ENCODE measurements around the gene TOR3A. TPM values are rescaled to one million over a fixed set of nuclear protein-coding genes. Genes with fewer than 3 reads are reported as not detected.

Gene TOR3A
- total RNA-seq, 1 experiment from 2014 or later, result 25.2 TPM

DNA sequence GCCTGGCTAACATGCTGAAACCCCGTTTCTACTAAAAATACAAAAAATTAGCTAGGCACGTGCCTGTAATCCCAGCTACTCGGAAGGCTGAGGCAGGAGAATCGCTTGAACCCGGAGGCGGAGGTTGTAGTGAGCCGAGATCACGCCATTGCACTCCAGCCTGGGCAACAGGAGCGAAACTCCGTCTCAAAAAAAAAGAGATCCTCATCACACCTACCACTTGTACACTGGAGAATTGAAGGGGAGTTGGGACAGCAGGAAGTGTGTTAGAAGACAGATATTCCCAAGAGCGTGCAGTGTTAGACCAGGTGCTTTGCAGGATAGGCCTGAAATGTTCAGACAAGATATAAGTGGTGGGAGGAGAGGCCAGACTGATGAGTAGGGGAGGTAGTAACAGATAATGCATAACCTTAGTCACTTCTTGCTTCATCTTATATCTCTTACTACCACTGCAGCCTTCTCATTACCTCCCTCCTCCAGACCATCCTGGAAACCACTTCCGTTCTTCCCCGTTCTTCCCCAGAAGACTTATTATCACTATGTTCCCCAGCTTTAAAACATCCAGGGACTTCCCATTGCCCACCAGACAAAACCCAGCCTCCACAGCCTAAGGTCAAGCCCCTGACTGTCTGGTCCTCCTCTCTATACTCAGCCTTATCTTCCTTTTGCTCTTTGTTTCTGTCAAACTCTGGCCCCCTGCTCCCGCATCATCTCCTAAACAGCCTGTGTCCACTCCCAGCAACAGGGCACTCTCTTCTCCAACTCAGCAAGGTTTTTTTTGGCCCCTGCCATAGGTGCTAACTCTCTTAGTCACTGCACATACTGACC lies 34.8 kb upstream of the TOR3A start:
- Mint-ChIP-seq H3K27me3 (ENCODE audit: insufficient read depth, unreplicated experiment) (no peaks in the 10 kb centered on the region), H3K27ac (ENCODE audit: unreplicated experiment) (no peak overlapping the region), H3K36me3 (ENCODE audit: insufficient read depth, unreplicated experiment) (peaks cover under 1% of the 10 kb centered on the region), H3K9me3 (ENCODE audit: unreplicated experiment) (no peaks in the 10 kb centered on the region), H3K4me1 (ENCODE audit: low read depth, unreplicated experiment) (no peaks in the 10 kb centered on the region), H3K4me3 (ENCODE audit: unreplicated experiment) (no peak overlapping the region)
- Histone ChIP-seq H3K27me3 (replicated peaks; ENCODE audit: control insufficient read depth, insufficient read depth, low read length) (no peaks in the 10 kb centered on the region), H3K4me1 (no peaks in the 10 kb centered on the region), H3K4me3 (ENCODE audit: low read depth, low read length) (no peak overlapping the region), H3K9me3 (no peaks in the 10 kb centered on the region), H3K36me3 (ENCODE audit: control insufficient read depth, insufficient read depth, low read length) (no peaks in the 10 kb centered on the region; the same call in 1 of the 2 replicates)
- intact Hi-C loops (cut with micrococcal nuclease; ENCODE audit: unreplicated experiment), result no loop called here
- POLR2A ChIA-PET, result no interaction called here
- DNase-seq, result no peak
- TF ChIP-seq, protein P1, sequence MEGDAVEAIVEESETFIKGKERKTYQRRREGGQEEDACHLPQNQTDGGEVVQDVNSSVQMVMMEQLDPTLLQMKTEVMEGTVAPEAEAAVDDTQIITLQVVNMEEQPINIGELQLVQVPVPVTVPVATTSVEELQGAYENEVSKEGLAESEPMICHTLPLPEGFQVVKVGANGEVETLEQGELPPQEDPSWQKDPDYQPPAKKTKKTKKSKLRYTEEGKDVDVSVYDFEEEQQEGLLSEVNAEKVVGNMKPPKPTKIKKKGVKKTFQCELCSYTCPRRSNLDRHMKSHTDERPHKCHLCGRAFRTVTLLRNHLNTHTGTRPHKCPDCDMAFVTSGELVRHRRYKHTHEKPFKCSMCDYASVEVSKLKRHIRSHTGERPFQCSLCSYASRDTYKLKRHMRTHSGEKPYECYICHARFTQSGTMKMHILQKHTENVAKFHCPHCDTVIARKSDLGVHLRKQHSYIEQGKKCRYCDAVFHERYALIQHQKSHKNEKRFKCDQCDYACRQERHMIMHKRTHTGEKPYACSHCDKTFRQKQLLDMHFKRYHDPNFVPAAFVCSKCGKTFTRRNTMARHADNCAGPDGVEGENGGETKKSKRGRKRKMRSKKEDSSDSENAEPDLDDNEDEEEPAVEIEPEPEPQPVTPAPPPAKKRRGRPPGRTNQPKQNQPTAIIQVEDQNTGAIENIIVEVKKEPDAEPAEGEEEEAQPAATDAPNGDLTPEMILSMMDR (IDR thresholded peaks at IDR 0.05; ENCODE audit: insufficient read depth in 1 of 2, low read depth in 1 of 2, low read length in 1 of 2, severe bottlenecking in 1 of 2, unreplicated experiment in 1 of 2), result no peak
- BruUV-seq (replicated peaks), result no TSS peak
- CTCF ChIA-PET, result no interaction called here

DNA sequence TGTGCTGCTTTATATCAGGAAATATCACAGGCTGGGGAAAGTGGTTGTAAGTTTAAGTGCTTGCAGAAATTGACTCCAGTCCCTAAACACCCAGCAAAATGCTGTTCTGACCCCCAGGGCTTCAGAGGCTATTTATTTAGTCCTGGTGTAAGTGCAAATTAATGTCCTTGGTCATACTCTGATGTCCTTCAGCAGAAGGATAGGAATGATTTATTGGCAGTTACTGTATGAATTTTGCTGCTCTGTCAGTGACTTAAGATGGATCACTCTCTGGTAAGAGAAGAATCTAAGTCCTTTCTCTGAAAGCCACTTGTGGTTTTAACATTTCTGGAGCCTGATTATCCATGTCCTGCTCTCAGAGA lies 34.3 kb upstream of the TOR3A start:
- Mint-ChIP-seq H3K4me1 (ENCODE audit: low read depth, unreplicated experiment) (no peaks in the 10 kb centered on the region), H3K27ac (ENCODE audit: unreplicated experiment) (no peak overlapping the region), H3K27me3 (ENCODE audit: insufficient read depth, unreplicated experiment) (no peaks in the 10 kb centered on the region), H3K36me3 (ENCODE audit: insufficient read depth, unreplicated experiment) (no peaks in the 10 kb centered on the region), H3K4me3 (ENCODE audit: unreplicated experiment) (no peak overlapping the region), H3K9me3 (ENCODE audit: unreplicated experiment) (no peaks in the 10 kb centered on the region)
- DNase-seq, result no peak
- TF ChIP-seq, protein P1 (IDR thresholded peaks at IDR 0.05; ENCODE audit: insufficient read depth in 1 of 2, low read depth in 1 of 2, low read length in 1 of 2, severe bottlenecking in 1 of 2, unreplicated experiment in 1 of 2), result no peak
- no TSS peak for BruUV-seq (replicated peaks)
- H3K36me3 ChIP-seq (ENCODE audit: control insufficient read depth, insufficient read depth, low read length), result no peaks in the 10 kb centered on the region; the same call in 1 of the 2 replicates
- H3K27me3 ChIP-seq (replicated peaks; ENCODE audit: control insufficient read depth, insufficient read depth, low read length), result no peaks in the 10 kb centered on the region
- ChIA-PET CTCF (no interaction called here), POLR2A (no interaction called here)
- H3K9me3 ChIP-seq, result no peaks in the 10 kb centered on the region
- no peaks in the 10 kb centered on the region for H3K4me1 ChIP-seq
- no peak overlapping the region for H3K4me3 ChIP-seq (ENCODE audit: low read depth, low read length)
- intact Hi-C loops (cut with micrococcal nuclease; ENCODE audit: unreplicated experiment), result no loop called here

DNA sequence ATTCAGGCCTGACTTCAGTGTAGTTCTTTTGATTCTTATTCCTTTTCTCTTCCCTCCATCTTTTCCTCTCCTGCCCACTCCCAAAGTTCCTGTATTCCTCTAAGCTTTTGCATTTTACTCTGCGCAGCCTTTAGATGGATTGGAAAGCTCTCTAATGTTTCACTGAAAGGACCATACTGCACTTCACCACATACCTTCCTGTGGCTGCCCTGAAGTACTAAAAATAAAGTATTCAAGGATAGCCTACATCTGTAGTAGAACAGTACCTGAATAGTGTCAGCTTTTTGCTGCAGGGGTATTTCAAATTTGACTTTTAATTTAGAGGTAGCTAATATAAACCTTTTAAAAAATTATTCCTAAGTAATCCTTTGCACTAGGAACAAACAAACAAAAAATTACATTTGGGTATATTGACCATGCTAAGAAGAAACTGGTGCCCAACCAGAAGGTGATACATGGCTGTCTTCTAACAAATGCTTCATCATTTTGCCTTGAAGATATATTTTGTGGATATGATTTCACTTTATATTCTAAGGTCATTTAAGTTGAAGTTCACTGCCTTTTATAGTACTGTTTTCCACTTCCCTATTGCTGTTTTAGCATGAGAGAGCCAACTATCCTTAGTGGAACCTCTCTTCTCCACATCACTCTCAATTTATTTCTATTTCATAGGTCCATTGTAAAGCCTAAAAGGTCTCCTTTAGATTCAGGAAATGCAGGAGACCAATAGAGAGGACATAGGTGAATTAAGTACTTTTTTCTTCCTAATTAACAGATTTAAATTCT lies 33.3 kb upstream of the TOR3A start:
- Mint-ChIP-seq H3K4me3 (ENCODE audit: unreplicated experiment) (no peak overlapping the region), H3K36me3 (ENCODE audit: insufficient read depth, unreplicated experiment) (no peaks in the 10 kb centered on the region), H3K27me3 (ENCODE audit: insufficient read depth, unreplicated experiment) (no peaks in the 10 kb centered on the region), H3K4me1 (ENCODE audit: low read depth, unreplicated experiment) (no peaks in the 10 kb centered on the region), H3K27ac (ENCODE audit: unreplicated experiment) (no peak overlapping the region), H3K9me3 (ENCODE audit: unreplicated experiment) (no peaks in the 10 kb centered on the region)
- intact Hi-C loops (cut with micrococcal nuclease; ENCODE audit: unreplicated experiment), result no loop called here
- Histone ChIP-seq H3K4me1 (no peaks in the 10 kb centered on the region), H3K9me3 (no peaks in the 10 kb centered on the region), H3K36me3 (ENCODE audit: control insufficient read depth, insufficient read depth, low read length) (no peaks in the 10 kb centered on the region; the same call in 1 of the 2 replicates), H3K27me3 (replicated peaks; ENCODE audit: control insufficient read depth, insufficient read depth, low read length) (no peaks in the 10 kb centered on the region), H3K4me3 (ENCODE audit: low read depth, low read length) (no peak overlapping the region)
- ChIA-PET POLR2A (no interaction called here), CTCF (no interaction called here)
- no peak for DNase-seq
- no TSS peak for BruUV-seq (replicated peaks)
- TF ChIP-seq, protein P1 (IDR thresholded peaks at IDR 0.05; ENCODE audit: insufficient read depth in 1 of 2, low read depth in 1 of 2, low read length in 1 of 2, severe bottlenecking in 1 of 2, unreplicated experiment in 1 of 2), result no peak
